ENCODE measurements around the gene RPP25L. TPM values are rescaled to one million over a fixed set of nuclear protein-coding genes. Genes with fewer than 3 reads are reported as not detected.

The RPP25L gene
- total RNA-seq, 1 experiment from 2014 or later, result 48.7 TPM

- peak; percentile 94 for DNase-seq (ENCODE audit: low spot score)
Measured at GRCh38 chr9:34637356-34638137, 25.6 kb upstream of the RPP25L start, which contains the start of gene SIGMAR1. SIGMAR1 (minus strand) TSS chr9:34637787; CDS start chr9:34637697, 90 bp downstream.

DNA sequence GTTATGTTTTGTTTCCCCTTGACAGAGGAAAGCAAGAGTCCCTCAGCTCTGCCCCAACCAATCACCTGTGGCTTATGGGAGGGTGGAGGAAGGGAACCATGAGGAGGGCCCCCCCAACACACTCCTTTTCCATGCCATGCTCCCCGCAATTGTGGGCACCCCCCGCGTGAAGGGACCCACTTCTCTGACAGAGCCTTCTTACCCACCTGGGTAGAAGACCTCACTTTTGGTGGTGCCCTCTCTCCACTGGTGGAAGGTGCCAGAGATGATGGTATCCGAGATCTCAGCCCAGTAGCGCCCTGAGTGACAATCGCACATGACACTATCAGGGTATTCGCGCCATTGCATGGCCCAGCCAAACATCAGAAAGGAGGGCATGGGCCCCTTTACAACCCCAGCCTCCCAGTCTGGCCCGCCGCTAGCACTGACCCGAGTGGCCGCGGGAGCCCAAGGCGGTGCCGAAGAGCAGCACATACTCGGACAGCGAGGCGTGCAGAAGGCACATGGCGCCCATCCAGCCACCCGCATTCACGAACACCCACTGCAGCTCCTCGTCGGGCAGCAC, 25.0 kb upstream of the RPP25L start:
- peak; percentile 6 for DNase-seq (ENCODE audit: low spot score)

DNA sequence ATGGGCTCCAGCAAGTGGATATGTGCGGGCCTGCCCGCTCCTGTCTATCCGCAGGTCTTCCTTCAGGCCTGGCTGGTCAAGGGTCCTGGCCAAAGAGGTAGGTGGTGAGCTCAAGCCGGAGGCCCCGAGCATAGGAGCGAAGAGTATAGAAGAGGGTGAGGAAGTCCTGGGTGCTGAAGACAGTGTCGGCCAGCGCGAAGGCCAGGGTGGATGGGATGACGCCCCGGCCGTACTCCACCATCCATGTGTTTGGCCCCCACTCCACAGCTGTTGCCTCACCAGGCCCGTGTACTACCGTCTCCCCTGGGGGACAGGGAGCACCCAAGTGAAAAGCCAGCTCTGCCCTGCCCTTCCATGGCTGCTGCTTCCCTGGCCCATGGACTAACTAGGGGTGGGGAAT, 23.7 kb upstream of the RPP25L start:
- DNase-seq (ENCODE audit: low spot score), result no peak

DNA sequence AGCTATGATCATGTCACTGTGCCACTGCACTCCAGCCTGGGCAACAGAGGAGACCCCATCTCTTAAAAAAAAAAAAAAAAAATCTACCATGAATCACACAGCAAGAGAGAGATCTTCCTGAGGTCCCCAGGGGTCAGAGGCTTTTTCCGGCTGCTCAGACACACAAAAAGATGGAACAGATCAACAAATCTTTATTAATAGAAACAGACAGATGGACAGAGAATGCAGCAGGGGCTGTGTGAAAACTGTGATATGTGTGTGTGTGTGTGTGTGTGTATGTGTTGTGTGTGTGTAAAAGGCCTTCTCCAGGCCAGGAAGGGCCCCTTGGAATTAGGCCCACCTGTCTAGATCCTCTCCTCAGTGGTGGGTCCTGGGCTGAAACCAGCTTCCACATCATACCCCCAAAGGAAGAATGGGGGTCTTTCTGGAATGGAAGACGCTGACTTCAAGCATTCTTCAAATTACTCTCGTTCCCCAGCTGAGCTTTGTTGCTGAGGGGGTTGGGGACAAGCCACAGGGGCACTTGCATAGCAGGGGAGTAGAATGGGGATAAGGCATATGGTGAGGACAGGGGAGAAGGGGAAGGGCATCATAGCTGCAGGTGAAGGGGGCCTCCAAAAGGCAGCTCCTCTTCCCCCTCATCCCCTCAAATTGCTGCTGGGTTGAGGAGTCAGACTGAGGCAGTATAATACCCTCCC, 22.8 kb upstream of the RPP25L start:
- DNase-seq (ENCODE audit: low spot score), result no peak

GRCh38 chr9:34633851-34634550, 22.1 kb upstream of the RPP25L start:
- DNase-seq (ENCODE audit: low spot score), result peak; percentile 84

DNA sequence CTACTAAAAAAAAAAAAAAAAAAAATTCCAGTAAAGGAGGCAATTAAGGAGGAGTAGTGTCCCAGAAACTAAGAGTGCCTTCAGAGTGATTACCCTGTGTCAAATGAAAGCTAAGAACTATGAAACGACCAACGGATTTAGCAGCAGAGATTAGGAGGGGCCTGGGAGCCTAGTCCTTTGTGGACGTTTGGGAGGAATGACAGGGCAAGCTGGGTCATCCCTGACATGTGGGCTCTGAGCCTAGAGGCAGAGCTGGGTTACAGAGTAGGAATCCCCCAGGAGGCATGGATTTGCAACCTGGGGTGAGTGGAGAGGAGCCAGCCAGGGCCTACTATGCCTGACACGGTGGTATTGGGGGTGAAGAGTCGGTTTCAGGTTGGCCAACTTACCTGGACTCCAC, 21.3 kb upstream of the RPP25L start:
- no peak for DNase-seq (ENCODE audit: low spot score)

DNA sequence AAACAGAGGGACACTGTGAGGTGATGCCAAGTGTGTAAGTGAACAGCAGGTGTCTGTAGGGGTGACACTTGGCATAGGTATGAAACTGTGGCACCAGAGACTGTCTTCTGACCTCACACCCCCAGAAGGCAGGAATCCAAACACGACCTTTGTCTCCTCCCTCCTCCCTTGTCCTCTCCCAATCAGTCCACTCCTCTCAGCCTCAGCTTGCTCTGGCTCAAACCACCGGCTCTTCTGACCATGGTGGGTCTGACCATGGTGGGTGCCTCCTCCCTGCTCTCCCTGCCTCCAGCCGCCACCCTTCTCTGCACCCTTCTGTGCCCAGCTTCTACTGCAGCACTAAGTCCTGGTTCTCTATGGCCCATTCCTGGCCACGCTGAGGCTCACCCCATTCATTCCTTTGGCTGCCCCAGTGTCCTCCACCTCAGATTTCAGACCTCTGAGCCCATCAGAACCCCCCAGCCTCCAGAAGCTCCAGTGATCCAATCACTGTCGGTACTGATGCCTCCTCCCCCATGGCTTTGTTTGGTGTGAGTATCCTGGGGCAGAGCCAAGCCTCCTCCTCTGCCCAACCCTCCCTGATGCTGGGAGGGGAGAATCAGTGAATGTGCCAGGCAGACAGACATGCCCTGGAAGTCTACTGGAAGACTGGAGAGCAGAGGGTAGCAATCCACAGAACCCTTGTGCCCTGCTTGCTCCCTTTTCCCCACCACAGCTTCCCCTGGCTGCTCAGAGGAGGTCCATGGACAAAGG, 18.7 kb upstream of the RPP25L start:
- no peak for DNase-seq (ENCODE audit: low spot score)

DNA sequence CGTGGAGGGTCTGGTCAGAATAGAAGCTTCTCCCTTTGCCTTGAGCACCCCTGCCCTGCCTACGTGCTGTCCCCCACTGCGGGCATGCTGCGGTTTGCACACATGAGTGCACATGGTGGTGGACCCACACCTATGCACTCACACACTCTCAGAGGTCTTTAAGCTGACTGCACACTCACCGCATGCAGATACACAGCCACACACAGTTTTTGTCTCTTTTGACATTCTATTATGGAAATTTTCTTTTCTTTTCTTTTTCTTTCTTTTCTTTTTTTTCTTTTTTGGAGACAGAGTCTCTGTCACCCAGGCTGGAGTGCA, 17.6 kb upstream of the RPP25L start:
- no peak for DNase-seq (ENCODE audit: low spot score)

DNA sequence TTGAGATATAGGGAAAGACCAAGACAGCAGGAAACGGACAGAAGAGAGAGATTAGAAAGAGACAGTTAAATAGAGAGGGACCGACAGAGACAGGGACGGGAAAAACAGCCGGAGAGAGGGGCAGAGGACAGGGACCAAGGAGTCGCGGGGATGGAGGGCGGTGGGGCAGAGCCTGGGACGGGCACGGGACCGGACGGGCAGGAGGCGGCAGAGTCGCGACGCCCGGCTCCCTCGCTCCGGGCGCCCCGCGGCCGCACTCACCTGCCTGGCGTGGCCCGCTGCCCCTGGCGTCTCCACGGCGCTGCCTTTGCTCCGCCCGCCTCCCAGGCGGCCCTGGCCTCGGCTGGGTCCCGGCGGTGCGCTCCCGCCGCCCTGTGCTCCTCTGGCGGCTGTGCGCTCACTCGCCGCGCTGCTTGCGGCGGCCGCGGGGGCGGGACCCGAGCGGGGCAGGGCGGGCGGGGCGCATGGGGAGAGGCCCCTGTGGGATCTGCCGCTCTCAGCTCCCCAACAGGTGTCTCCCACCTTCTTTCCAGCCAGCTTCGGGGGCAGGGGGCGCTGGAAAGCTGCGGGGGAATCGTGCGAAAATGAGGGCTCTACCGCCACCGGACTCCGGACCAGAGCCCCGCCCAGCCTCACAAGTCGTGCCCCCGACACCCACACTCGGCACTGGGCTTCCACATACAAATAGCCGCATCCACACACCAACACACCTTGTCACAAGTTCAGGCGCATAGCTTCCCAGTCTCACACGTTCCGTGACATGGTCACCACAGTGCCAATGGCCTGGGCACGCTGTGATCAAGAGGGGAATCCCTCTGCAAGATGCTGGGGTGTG, 17.0 kb upstream of the RPP25L start, which contains the start of gene ARID3C:
ARID3C (minus strand) TSS at position 411 of the 835 bp plus-strand sequence. CDS start 1,052 bp downstream, outside the sequence.
- peak; percentile 42 for DNase-seq (ENCODE audit: low spot score)

GRCh38 chr9:34627716-34628655, 16.1 kb upstream of the RPP25L start:
- DNase-seq (ENCODE audit: low spot score), result no peak

DNA sequence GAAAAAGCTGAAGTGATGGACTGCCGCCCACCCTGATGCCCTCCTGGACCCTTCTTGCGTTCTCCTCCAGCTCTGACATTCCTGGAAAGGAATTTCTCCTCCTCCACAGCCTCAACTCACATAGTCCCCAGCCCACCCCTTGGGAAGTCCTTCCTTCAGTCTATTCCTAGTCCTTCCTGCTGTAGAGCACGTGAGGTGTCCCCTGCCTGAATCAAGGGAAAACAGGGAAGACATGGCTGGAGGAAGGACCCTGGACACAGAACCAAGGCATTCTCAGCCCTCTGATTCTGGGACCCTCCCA, 13.2 kb upstream of the RPP25L start:
- DNase-seq (ENCODE audit: low spot score), result no peak

DNA sequence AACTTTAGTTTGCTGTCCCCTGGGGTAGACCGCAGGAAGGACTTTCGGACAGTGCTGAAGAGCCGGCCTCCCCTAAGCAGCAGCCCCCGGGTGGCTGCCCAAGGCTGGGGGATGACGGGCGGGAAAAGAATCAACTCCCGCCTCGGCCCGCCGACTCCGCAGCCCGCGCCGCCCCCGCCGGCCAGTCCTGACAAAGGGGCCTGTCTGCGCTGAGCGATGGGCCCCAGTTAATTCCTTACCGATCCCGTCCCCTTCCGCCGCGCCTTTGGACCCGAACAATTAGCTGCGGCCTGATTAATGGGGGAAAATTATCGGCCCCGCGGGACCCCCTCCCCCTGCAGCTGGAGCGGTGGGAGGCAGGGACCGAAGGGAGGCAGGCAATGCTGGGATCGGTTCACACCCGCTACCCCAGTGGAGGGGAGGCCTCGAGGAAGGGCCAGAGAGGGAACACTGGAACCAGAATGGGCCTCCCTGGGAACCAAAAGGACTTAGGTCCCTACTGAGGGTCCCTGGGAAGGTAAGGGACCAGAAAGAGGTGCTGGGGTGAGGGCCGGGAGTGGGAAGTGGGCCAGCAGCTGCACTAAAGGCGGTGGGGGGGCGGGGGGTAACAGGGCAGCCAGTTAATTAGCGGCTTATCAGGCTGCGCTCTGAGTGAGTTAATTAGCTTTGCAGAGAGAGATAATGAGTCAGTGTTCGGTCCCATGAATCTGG, 12.7 kb upstream of the RPP25L start:
- DNase-seq (ENCODE audit: low spot score), result no peak

DNA sequence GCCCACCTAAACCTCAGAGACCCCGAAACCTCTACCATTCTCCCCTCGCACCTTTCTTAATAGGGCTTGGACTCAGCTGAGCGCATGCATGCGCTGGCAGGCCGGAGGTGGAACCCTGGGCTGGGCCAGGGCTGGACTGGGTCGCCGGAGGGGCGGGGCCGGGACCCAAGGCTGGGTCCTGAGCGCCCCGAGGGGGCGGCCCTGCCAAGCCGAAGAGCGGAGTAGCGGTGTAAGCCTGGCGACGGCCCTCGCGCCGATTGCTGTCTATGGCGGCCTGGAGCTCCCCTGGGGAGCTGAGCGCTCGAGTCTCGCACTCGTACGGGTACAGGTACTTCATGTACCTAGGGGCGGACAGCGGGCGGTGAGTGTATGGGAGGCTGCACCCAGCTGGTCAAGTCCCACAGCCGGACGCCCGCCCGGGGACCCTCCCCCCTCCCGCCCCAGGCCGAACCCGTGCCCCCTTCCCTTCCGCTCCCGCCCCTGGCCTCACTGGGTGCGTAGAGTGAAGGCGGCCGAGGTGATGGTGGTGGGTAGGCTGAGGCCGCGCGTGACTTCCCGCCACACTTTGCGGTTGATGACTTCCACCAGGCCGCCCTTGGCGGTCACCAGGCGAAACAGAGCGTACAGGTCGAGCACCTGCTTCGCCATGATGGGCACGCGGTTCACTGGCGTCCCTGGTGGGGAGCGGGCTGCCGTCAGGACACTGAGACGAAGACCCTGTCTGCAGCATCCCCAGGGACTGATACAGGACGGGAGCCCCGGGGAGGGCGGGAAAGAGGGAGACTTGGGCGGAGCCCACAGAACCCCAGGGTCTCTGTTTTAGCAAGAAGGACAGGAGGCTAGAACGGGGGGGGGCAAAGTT, 11.7 kb upstream of the RPP25L start:
- no peak for DNase-seq (ENCODE audit: low spot score)

DNA sequence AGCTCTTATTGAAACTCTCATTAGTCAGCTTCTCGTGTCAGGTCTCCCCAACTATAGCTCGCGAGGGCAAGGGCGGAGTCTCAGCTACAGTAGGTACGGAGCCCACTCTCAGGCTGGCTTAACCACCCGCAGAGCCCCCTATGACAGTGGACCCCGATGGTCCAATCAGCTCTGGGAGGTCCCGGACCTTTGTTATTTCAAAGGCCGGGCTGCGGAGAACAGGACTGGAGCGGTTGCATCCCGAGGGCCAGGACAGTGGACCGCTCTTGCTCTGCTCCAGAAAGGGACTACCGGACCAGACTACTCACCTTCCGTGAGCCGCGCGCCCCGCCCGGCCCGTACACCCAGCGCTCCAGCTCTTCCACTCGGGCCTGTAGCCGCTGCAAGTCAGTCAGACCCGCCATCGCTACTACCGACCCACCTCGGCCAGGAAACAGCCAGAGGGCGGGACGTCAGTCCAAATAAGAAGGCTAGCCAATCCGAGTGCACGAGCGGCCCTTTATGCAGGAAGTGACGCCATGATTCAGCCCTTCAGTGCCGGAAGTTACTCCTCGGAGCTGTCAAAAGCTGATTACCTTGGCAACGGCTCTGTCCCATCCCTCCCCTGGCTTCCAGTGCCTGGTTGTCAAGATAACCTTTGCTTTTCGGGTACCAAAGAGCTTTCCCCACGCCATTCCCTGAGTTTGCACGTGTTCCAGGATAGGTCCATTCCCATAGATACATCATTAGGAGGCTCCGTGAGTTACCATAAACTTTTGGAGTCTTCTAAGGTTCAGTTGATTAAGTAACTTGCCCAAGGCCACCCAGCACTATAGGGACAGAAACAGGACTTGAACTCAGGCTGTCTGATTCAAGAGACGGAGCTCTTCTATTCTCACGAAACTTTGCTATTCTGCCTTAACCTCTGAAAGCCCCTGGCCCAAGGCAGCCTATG, 8.4 kb upstream of the RPP25L start, which contains the start of gene DCTN3:
DCTN3 (minus strand) TSS at position 435 of the 934 bp plus-strand sequence; CDS start at position 404, 31 bp downstream.
- DNase-seq (ENCODE audit: low spot score), result peak; percentile 93

DNA sequence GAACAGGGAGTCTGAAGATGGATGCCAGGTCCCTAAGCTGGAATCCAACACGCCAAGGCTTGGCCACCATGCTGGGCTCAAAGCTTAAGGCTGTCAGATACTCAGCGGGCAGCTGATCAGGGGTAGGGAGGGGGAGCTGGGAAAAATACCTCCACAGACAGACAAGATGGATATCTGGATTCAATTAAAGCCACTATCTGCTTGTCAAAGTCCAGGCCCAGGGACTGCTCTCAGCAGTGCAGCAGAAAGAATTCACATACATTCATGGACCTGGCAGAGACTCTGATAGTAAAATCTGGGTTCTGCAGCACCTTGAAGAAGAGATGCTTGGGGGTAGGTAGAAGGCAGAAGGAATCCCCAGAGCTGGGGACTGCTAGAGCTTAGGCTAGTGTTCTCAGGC, 3.2 kb upstream of the RPP25L start:
- no peak for DNase-seq (ENCODE audit: low spot score)

DNA sequence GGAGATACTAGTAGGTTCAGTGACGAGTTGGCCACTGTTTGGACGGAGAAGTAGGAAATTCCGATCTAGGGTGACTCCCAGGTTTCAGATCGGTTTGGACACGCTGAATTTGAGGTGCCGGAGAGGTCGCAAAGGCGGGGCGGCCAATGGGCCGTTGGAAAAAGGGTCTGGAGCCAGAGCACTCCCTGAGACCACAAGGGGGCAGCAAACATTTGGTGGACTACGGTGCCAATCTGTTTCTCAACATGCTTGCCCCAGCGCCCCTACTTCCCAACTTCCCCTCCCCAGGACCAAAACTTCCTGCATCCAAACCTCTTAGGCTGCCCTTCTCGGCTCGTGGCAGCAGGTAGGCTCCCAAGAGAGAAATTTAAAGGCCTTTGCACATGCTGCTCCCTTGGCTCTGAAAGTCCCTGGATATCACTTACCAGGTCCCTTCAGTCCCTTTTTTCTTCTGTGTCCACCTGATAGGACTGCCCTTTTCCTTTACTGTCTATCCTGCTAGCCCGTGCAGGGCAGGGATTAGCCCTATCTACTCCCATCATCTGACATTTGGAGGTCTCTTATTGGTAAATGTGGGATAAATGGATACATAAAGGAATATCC, 992 bp upstream of the RPP25L start:
- DNase-seq (ENCODE audit: low spot score), result peak; percentile 89

All from HT-29 (cell line).